Mucosa of descending colon (tissue), 3 donors: Measurements from ENCODE around the gene EBNA1BP2. TPM values are rescaled to one million over a fixed set of nuclear protein-coding genes. Genes with fewer than 3 reads are reported as not detected.

Experiments used
- ATAC-seq: fragments of 200-7000 bp; cut with Tn5 transposase; one replicate; pipeline ENCODE4 v1.9.1; 2020; ENCODE audit warnings: mild to moderate bottlenecking, moderate library complexity
- DNase-seq, 3 donors: peaks; one replicate each; pipeline ENCODE4 v3.0.0-alpha.2; 2020
- H3K36me3 ChIP-seq: fragments of 200-600 bp; one replicate; pipeline ENCODE4 v1.8.0; 2021; ENCODE audit warnings: low read depth, mild to moderate bottlenecking
- H3K4me1 ChIP-seq: fragments of 200-600 bp; one replicate; pipeline ENCODE4 v1.8.0; 2021; ENCODE audit warnings: low read depth, mild to moderate bottlenecking
- H3K4me3 ChIP-seq: fragments of 200-600 bp; one replicate; pipeline ENCODE4 v1.8.0; 2021; ENCODE audit warnings: mild to moderate bottlenecking
- H3K9me3 ChIP-seq: fragments of 200-600 bp; one replicate; pipeline ENCODE4 v1.8.0; 2021; ENCODE audit warnings: mild to moderate bottlenecking
- intact Hi-C, 2 donors: fragments of 100-400 bp; cut with DNase I in 1 of 2; cut with micrococcal nuclease in 1 of 2; formaldehyde crosslinking; loops; one replicate each; pipeline versions ENCODE4 v1.11.0 to v1.11.1; 2022; cut with DNase I, micrococcal nuclease
- total RNA-seq, 3 donors: library from RNA; stranded (reverse); fragmentation: NEBNext Ultra II Directional in 2 of 3; extraction: Animal tissue kit (Norgen Biotek cat#: 25700) in 2 of 3; gene quantifications; one replicate each; pipeline versions ENCODE4 v1.2.1 to v1.2.4, GENCODE V29; 2021 to 2023
- TF ChIP-seq, protein P1 (sequence below): fragments of 200-600 bp; IDR thresholded peaks from one replicate; pipeline ENCODE4 v1.8.0; 2022; ENCODE audit warnings: antibody characterized with exemption, mild to moderate bottlenecking
- donor health status: DM: no; HTN: no; CAD: no; lungs with moderate emphysema.
- donor health status: DM: no; HTN: no; CAD: no.
- donor health status: DM: no; HTN: yes; CAD: no.

The EBNA1BP2 gene
- total RNA-seq, 3 donors from 2014 or later = 32.3 to 38.9 (median 34.9) TPM

DNA sequence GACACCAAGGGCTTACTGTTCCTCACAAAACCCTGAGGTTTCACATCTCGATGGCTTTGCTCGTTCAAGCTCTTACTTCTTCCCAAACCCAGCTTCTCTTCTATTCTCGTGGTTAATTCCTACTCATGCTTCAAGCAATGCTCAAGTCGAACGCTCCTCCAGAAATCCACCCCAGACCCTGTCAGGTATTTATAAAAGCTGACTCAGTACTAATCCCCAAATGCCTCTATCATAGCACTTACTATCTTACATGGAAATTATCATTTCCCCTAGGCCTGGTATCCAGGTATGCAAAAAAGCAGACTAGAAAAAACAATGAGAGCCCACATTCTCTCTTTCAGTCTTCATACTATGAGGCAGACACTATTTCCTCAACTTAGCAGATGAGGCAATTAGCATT lies 6.3 kb downstream of the EBNA1BP2 start:
- intact Hi-C loops = no loop called here
- TF ChIP-seq, protein P1, sequence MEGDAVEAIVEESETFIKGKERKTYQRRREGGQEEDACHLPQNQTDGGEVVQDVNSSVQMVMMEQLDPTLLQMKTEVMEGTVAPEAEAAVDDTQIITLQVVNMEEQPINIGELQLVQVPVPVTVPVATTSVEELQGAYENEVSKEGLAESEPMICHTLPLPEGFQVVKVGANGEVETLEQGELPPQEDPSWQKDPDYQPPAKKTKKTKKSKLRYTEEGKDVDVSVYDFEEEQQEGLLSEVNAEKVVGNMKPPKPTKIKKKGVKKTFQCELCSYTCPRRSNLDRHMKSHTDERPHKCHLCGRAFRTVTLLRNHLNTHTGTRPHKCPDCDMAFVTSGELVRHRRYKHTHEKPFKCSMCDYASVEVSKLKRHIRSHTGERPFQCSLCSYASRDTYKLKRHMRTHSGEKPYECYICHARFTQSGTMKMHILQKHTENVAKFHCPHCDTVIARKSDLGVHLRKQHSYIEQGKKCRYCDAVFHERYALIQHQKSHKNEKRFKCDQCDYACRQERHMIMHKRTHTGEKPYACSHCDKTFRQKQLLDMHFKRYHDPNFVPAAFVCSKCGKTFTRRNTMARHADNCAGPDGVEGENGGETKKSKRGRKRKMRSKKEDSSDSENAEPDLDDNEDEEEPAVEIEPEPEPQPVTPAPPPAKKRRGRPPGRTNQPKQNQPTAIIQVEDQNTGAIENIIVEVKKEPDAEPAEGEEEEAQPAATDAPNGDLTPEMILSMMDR = no peak
- DNase-seq (no peak), ATAC-seq (no peak)
- no peaks in the 10 kb centered on the region for H3K9me3 ChIP-seq
- no peaks in the 10 kb centered on the region for H3K36me3 ChIP-seq
- no peak overlapping the region for H3K4me3 ChIP-seq
- no peaks in the 10 kb centered on the region for H3K4me1 ChIP-seq

DNA sequence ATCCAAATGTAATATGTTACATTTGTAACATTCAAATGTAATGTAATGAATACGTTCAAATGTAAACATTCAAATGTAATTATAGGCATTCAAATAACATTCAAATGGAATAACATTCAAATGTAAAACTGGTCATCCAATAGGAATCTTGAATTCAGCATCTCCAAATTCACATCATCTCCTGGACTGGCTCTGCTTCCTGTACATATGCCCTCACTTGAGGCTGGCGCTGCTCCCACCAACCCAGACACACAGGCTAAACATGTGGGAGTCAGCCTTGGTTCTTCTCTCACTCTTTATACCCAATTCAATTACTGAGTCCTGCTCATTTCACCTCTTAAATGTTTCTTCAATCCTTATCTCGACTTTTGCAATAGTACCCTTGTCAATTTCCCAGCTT lies 6.9 kb downstream of the EBNA1BP2 start:
- intact Hi-C loops = no loop called here
- ATAC-seq (no peak), DNase-seq (no peak)
- Histone ChIP-seq H3K9me3 (no peaks in the 10 kb centered on the region), H3K36me3 (no peaks in the 10 kb centered on the region), H3K4me3 (no peak overlapping the region), H3K4me1 (no peaks in the 10 kb centered on the region)
- TF ChIP-seq, protein P1 = no peak

DNA sequence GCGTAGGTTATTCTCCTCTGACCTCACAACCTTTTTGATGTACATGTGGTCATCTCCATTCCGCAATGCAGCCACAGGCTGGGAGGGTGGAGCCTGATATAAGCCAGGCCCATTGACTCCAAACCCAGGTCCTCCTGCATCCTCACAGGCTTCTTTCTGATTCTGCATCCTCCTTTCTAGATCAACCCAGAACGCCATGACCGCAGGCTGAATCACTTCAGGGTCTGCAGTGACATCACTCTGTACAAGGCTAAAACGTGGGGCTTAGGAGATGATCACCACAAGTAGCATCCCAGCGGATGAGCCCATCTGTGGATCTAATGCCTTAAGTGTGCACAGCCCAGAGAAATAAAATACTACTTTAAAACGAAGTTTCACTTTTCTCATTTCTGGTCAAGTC lies 16.1 kb downstream of the EBNA1BP2 start:
- ATAC-seq = no peak
- Histone ChIP-seq H3K4me3 (no peak overlapping the region), H3K36me3 (no peaks in the 10 kb centered on the region), H3K9me3 (no peaks in the 10 kb centered on the region), H3K4me1 (no peaks in the 10 kb centered on the region)
- intact Hi-C loops = no loop called here
- no peak for DNase-seq
- TF ChIP-seq, protein P1 = no peak

DNA sequence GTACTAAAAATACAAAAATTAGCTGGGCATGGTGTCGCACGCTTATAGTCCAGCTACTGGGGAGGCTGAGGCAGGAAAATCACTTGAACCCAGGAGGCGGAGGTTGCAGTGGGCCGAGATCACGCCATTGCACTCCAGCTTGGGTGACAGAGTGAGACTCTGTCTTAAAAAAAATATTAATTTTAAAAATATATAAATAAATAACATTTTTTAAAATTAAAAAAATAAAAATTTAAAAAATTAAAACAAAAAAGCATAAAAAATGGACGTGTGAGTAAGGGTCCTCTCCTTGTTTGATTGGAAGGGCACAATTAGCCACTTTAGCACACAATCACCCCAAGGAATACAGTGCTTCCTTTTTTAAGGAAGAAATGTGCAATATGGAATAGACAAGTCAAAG lies 18.6 kb downstream of the EBNA1BP2 start:
- TF ChIP-seq, protein P1 = no peak
- Histone ChIP-seq H3K9me3 (no peaks in the 10 kb centered on the region), H3K4me3 (no peak overlapping the region), H3K4me1 (no peaks in the 10 kb centered on the region), H3K36me3 (no peaks in the 10 kb centered on the region)
- intact Hi-C loops = no loop called here
- ATAC-seq (no peak), DNase-seq (no peak)

DNA sequence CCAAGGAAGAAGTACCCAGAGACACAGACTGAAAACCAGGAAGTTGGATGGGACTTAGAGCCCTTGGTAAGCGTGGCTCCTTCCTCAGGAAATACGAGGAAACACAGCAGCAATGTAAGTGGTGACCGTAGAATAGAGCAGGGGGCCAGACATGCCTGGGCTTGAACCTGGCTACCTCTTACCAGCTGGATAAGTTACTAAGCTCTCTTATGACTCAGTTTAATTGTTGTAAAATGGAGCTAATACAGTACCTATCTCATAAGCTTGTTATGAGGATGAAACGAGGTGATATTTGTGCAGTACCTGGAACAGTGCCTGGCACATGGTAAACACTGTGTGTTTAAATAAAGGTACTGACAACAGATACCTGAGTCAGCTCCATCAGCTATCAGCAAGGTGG lies 19.2 kb downstream of the EBNA1BP2 start:
- Histone ChIP-seq H3K36me3 (no peaks in the 10 kb centered on the region), H3K4me3 (no peak overlapping the region), H3K4me1 (no peaks in the 10 kb centered on the region), H3K9me3 (no peaks in the 10 kb centered on the region)
- intact Hi-C loops = no loop called here
- DNase-seq (no peak), ATAC-seq (no peak)
- TF ChIP-seq, protein P1 = no peak

DNA sequence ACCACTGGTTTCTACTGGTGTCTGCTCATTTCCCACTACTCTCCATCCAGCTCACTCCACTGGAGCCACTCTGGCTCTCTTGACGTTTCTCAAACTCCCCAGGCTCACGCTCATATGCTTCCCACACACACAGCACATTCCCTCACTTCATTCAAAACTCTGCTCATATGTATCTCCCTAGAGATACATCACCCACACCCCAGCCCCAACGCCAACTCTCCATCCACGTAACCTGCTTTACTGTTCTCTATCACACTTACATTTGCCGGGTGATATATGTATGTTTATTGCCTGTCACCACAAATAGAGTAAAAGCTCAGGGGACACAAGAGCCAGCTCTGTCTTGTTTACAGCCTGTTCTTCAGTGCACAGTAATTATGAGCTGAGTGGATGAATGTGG lies 22.2 kb downstream of the EBNA1BP2 start:
- TF ChIP-seq, protein P1 = no peak
- no peak for ATAC-seq

More for the DNA sequence above, 22.2 kb downstream of the EBNA1BP2 start:
- Histone ChIP-seq H3K4me3 (no peak overlapping the region), H3K4me1 (no peaks in the 10 kb centered on the region), H3K9me3 (no peaks in the 10 kb centered on the region), H3K36me3 (no peaks in the 10 kb centered on the region)
- intact Hi-C loops = no loop called here
- no peak for DNase-seq
